Measurements from ENCODE around the gene PPP1R26. TPM values are rescaled to one million over a fixed set of nuclear protein-coding genes. Genes with fewer than 3 reads are reported as not detected.

PPP1R26 gene
- total RNA-seq, 1 experiment from 2014 or later = 32.0 TPM

DNA sequence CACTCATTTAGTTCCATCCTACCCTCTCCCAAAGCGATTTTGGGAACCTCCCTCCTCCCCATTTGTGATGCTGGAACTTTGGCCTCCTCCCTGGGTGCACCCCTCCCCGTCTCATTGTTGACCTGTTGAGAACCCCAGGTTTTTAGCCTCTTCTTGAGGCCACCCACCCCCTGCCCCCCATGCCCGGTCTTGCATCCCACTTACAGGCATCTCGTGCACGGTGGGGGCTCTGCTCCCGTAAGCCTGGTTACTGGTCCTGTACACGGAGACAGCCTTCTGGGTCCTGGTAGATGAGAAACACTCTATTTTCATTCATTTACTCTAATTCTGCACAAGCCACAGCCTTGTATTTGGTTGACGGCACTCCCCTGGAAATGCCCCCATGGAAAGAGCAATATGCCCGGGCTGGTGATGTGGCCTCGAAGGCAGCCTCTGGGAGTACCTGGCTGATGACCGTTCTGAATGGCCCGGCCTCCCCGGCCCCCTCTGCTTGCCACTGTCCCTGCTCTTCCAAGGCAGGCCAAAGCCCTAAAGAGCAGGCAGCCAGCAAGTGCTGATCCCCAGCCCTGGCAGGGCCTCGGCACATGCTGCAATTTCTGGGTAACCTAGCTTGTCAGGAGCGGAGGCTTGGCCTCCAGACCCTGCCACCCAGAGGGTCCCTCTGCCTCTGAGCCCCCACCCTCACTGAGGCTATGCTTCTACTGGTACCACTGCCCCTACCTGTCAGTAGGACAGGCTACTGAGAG is 19.0 kb downstream of the PPP1R26 start:
- no peaks in the 10 kb centered on the region for H3K27me3 ChIP-seq (ENCODE audit: insufficient read depth, low read length)
- ChIA-PET CTCF (interaction anchor here (1.6 kb wide), 1 partner anchor 19 kb away, joined by 4 read pairs; the partner anchor contains the start of gene PPP1R26), POLR2A (no interaction called here), RAD21 (ENCODE audit: low non-redundant PET in 1 of 2, low total read pairs in 2 of 2, uncharacterized antibody in 2 of 2, unreplicated experiment in 2 of 2) (no interaction called here)
- H2AFZ ChIP-seq (ENCODE audit: low read depth, low read length, poor library complexity, severe bottlenecking) = no peak overlapping the region
- no peaks in the 10 kb centered on the region for H3K9me3 ChIP-seq (ENCODE audit: control insufficient read depth in 1 of 2, insufficient read depth in 1 of 2, low read depth in 1 of 2, low read length in 2 of 2)
- H4K20me1 ChIP-seq (ENCODE audit: insufficient read depth) = no peaks in the 10 kb centered on the region
- ATAC-seq = no peak
- no TSS peak for BruUV-seq (replicated peaks)
- H3K4me2 ChIP-seq (ENCODE audit: low read length) = peak overlapping the region; percentile 95
- peaks cover 30% of the 10 kb centered on the region for H3K79me2 ChIP-seq (ENCODE audit: insufficient read depth, low read length)
- intact Hi-C loops (cut with micrococcal nuclease) = no loop called here
- H3K4me3 ChIP-seq (replicated peaks in 1 of 2; ENCODE audit: low read depth in 1 of 2, low read length in 2 of 2) = peak overlapping the region; percentile 78 to 79; a peak in 3 of 4 replicates
- DNase-seq (ENCODE audit: low read depth, low spot score) = no peak
- no peak for TF ChIP-seq YY1 (IDR thresholded peaks at IDR 0.05; ENCODE audit: extremely low read depth, insufficient replicate concordance, low read depth, low read length)
- no peak for TF ChIP-seq ELF1 (IDR thresholded peaks at IDR 0.05; ENCODE audit: borderline replicate concordance, low read depth)
- TF ChIP-seq ZNF274 (IDR thresholded peaks at IDR 0.05; ENCODE audit: low read depth, low read length) = no peak
- TF ChIP-seq, protein P1, sequence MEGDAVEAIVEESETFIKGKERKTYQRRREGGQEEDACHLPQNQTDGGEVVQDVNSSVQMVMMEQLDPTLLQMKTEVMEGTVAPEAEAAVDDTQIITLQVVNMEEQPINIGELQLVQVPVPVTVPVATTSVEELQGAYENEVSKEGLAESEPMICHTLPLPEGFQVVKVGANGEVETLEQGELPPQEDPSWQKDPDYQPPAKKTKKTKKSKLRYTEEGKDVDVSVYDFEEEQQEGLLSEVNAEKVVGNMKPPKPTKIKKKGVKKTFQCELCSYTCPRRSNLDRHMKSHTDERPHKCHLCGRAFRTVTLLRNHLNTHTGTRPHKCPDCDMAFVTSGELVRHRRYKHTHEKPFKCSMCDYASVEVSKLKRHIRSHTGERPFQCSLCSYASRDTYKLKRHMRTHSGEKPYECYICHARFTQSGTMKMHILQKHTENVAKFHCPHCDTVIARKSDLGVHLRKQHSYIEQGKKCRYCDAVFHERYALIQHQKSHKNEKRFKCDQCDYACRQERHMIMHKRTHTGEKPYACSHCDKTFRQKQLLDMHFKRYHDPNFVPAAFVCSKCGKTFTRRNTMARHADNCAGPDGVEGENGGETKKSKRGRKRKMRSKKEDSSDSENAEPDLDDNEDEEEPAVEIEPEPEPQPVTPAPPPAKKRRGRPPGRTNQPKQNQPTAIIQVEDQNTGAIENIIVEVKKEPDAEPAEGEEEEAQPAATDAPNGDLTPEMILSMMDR (IDR thresholded peaks at IDR 0.05 in 2 of 3, conservative IDR thresholded peaks at IDR 0.05 in 1 of 3; ENCODE audit: borderline replicate concordance in 1 of 3, insufficient read depth in 1 of 3, low read depth in 2 of 3, low read length in 2 of 3) = no peak
- TF ChIP-seq SP1 (IDR thresholded peaks at IDR 0.05; ENCODE audit: low read depth) = no peak
- TF ChIP-seq RAD21 (IDR thresholded peaks at IDR 0.05; ENCODE audit: low read depth) = no peak
- no peak for TF ChIP-seq POLR2A (IDR thresholded peaks at IDR 0.05; ENCODE audit: borderline replicate concordance, extremely low read depth, insufficient read depth, insufficient read length)
- TF ChIP-seq EZH2phosphoT487 (IDR thresholded peaks at IDR 0.05; ENCODE audit: borderline replicate concordance) = no peak
- TF ChIP-seq, protein P2, sequence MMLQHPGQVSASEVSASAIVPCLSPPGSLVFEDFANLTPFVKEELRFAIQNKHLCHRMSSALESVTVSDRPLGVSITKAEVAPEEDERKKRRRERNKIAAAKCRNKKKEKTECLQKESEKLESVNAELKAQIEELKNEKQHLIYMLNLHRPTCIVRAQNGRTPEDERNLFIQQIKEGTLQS (IDR thresholded peaks at IDR 0.05) = no peak
- no peak overlapping the region for H3K27ac ChIP-seq (ENCODE audit: low read depth, low read length)
- H3K36me3 ChIP-seq (ENCODE audit: control insufficient read depth in 1 of 2, insufficient read depth in 2 of 2, low read length in 2 of 2) = peaks cover 5 to 21% of the 10 kb centered on the region in 2 experiments
- H3K9me2 ChIP-seq (ENCODE audit: insufficient read depth) = no peaks in the 10 kb centered on the region
- peak overlapping the region; percentile 98; the same call in 1 of the 2 replicates for H3K9ac ChIP-seq (ENCODE audit: low read length)
- H3K4me1 ChIP-seq (ENCODE audit: control insufficient read depth in 1 of 2, insufficient read depth in 2 of 2, low read length in 2 of 2) = peaks cover 12 to 42% of the 10 kb centered on the region in 2 experiments

Data from HCT116 (cell line).